GM18508 (cell line): ENCODE results near the gene ADGRD2.

Source experiments
- ATAC-seq: cut with Tn5 transposase; IDR thresholded peaks from one replicate; pipeline ENCODE4 v1.9.1; 2021; ENCODE audit warnings: moderate number of reproducible peaks; ENCODE audit not compliant: insufficient read depth, unreplicated experiment

The ADGRD2 gene

GRCh38 chr9:124454791-124455443 lies 4.7 kb downstream of the ADGRD2 start:
- no peak for ATAC-seq

- ATAC-seq: no peak
Observed at GRCh38 chr9:124455820-124456219, 5.6 kb downstream of the ADGRD2 start.

- no peak for ATAC-seq
Observed at GRCh38 chr9:124456341-124457078, 6.3 kb downstream of the ADGRD2 start.

GRCh38 chr9:124457079-124457886 lies 7.0 kb downstream of the ADGRD2 start:
- ATAC-seq: no peak

GRCh38 chr9:124457887-124458431 lies 7.7 kb downstream of the ADGRD2 start:
- ATAC-seq: no peak

GRCh38 chr9:124458441-124458840 lies 8.2 kb downstream of the ADGRD2 start:
- no peak for ATAC-seq

- ATAC-seq: no peak
Observed at GRCh38 chr9:124462739-124463138, 12.5 kb downstream of the ADGRD2 start.

- ATAC-seq: no peak
Observed at GRCh38 chr9:124465736-124466135, 15.5 kb downstream of the ADGRD2 start.

DNA sequence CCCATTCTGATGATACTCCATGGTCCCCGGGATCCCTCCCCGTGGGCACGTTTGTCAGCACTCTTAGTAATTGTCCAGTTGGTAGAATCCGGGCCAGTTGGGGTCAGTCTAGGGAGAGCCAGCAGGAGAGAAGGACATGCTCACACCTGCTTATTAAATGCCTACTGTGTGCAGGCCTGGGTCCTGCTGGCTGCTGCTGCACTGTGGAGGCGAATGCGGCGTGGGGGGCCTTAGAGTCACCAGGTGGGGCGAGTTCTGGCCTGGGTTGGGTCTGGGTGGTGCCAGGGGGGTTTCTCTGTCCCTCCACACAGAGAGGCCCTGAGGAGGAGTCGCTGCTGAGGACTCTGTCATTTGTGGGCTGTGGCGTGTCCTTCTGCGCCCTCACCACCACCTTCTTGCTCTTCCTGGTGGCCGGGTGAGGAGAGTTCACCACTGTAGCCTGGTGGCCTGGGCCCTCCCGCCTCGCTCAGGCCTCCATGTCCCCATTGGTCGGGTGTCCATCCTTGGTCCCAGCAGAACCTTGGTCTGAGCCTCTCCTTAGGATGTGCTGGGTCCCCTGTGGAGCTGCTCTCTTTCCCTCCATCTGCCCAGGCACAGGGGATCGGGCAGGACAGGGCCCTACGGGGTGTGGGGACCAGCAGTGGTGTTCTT lies 17.3 kb downstream of the ADGRD2 start:
- ATAC-seq: no peak

DNA sequence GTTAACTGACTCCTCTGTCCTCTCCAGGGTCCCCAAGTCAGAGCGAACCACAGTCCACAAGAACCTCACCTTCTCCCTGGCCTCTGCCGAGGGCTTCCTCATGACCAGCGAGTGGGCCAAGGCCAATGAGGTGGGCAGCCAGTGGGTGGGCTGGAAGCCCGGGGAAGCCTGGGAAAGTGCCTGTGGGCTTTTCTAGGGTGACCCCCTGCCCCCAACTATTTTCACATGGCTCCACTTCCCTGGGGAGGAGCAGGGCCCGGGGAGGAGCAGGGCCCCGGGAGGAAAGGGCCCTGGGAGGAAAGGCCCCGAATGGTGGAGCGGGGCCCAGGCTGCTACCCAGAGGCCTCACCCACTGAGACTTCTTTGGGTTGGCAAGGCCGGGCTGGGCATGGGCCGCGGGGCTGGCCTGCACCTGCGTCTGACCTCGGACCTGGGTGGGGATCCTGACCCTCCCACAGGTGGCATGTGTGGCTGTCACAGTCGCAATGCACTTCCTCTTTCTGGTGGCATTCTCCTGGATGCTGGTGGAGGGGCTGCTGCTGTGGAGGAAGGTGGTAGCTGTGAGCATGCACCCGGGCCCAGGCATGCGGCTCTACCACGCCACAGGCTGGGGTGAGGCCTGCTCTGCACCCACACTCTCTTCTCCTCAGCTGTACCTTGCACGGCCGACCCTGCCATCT lies 17.9 kb downstream of the ADGRD2 start:
- no peak for ATAC-seq

DNA sequence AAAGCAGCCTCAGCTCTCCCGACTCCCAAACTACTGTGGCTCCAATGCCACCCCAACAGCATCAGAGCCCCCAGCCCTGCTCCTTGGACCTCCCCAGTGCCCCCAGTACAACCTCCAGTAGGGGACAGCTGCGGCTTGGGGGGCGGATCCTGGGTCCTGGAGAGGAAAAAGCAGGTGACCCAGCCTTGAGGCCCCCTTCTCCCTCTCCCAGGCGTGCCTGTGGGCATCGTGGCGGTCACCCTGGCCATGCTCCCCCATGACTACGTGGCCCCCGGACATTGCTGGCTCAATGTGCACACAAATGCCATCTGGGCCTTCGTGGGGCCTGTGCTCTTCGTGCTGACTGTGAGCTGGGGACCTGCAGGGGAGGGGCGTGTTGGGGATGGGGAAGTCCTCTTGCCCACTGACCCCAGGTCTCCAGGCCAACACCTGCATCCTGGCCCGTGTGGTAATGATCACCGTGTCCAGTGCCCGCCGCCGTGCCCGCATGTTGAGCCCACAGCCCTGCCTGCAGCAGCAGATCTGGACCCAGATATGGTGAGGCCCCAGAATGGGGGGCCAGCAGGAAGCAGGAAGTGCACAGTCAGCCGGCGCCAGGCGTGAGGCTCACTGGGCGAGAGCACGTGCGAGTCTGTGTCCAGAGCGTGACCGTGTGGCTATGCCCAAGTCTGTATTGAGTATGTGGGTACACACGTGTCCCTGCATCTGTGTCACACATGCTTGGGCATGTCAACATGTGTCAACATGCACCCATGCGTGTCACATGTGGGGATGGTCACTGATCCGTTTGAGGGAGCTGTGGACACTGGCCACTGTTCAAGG lies 19.0 kb downstream of the ADGRD2 start:
- no peak for ATAC-seq

- ATAC-seq: no peak
Observed at GRCh38 chr9:124470306-124470705, 20.1 kb downstream of the ADGRD2 start.

DNA sequence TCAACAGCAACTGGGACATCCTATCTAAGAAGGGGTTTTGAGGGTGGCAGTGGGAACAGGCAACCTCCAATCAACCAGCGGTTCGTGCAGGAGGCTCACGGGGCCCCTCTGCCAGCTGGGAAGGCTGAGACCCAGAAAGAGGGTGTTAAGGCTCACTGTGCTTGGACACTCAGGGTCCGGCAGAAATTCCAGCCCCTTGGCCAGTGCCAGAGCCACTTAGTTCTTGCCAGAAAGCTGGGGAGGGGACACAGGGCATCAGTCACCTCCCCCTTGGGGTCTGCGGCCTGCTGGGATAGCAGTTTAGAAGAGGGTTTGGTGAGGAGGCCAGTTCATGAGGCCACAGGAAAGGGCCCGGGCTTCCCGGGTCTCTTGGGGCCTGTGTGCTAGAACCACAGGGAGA lies 20.5 kb downstream of the ADGRD2 start:
- no peak for ATAC-seq

DNA sequence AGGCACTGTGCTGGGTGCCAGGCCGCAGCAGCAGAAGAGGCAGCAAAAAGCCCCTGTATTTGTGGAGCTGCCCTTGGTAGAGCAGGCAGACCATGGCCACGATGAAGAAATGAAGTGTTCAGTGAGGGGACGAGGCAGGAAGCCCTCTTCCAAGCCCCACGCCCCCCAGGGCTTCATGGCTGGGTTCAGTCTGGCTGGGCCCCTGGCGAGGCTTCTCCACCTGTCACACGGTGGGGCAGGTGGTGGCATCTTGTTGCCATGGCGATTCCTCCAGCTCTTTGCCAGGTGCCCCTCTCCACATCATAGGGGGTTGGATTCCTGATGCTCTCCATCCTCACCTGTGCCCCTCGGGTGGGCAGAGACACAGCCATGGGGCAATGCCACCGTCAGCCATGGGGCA lies 21.5 kb downstream of the ADGRD2 start:
- ATAC-seq: no peak

DNA sequence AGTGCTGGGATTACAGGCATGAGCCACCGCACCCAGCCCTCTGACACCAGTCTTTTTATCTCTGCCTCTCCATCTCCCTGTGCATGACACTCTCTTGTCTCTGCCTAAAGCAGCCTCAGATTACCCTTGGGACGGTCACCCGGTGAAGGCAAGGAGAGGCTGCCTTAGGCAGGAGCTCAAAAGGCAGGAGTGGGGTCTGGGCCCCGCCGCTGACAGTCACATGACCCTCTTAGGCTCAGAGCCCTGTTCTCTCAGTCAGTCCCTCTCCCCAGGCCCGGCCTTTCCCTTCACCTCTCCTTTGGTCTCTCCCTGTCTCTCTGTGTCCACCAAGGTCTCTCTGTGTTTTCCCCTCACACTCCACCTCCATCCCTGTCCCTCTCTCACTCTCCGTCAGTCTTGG lies 22.5 kb downstream of the ADGRD2 start:
- ATAC-seq: no peak

DNA sequence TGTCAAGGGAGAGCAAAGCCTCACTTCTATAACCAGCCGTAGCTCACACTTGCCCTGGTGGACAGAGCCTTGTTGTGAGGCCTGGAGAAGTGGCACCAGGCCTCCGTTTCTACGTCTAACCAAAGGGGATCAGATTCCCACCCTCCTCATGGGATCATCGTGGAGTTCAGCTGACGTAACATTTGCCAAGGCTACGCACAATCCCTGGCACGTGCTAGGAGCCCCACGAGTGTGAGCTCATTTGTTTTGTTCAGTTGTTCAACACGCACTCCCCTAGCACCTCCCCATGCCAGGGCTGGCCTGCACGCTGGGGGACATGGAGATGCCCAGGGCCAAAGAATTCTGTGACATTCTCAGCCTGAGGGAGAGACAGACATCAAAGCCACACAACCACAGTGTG lies 23.1 kb downstream of the ADGRD2 start:
- ATAC-seq: no peak

GRCh38 chr9:124474151-124474550 lies 23.9 kb downstream of the ADGRD2 start:
- ATAC-seq: no peak

DNA sequence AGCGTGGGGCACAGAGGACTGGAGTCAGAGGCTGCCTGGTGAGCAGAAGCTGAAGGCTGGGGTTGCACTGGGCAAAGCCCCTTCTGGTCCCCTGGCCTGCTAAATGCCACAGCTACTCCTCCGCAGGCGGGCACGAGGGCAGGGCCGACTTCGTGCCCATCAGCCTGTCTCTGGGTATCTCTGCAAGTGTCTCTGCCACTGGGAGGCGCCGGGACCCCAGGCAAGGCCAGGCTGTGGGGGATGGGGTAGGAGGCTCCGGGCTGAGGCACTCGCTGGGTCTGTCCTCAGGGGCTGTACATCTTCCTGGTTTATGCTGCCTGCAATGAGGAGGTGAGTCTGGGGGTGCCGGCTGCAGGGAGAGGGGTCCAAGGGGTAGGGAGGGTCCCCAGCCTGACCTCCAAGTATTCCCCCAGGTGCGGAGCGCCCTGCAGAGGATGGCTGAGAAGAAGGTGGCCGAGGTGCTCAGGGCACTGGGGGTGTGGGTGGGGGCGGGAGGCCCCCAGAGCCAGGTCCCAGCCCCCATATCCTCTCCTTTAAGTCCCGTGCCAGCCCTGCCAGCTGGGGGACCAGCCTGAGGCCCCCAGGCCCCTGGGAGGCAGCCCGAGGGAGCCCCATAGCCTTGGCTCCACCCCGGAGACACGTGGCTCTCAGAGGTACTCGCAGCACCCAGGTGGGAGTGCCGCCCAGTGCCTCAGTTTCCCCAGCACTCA lies 25.1 kb downstream of the ADGRD2 start:
- no peak for ATAC-seq
